IPS-18a (cell line): ENCODE data around the gene HTRA2.

Source experiments
- H3K27ac ChIP-seq: one replicate; pipeline ENCODE4 v1.5.1; 2013; ENCODE audit warnings: low read length
- H3K27me3 ChIP-seq: one replicate; pipeline ENCODE4 v1.6.1; 2013; ENCODE audit warnings: mild to moderate bottlenecking, low read length; ENCODE audit not compliant: control insufficient read depth, insufficient read depth
- H3K36me3 ChIP-seq: one replicate; pipeline ENCODE4 v1.6.1; 2013; ENCODE audit warnings: low read depth, low read length; ENCODE audit not compliant: control insufficient read depth
- H3K4me1 ChIP-seq: one replicate; pipeline ENCODE4 v1.6.1; 2013; ENCODE audit warnings: low read depth, low read length; ENCODE audit not compliant: control insufficient read depth
- H3K4me3 ChIP-seq: one replicate; pipeline ENCODE4 v1.5.1; 2013; ENCODE audit warnings: low read length
- H3K9ac ChIP-seq: one replicate; pipeline ENCODE4 v1.6.1; 2013; ENCODE audit warnings: mild to moderate bottlenecking, low read length, moderate library complexity
- H3K9me3 ChIP-seq: one replicate; pipeline ENCODE4 v1.6.1; 2013; ENCODE audit warnings: low read depth, low read length; ENCODE audit not compliant: control insufficient read depth

The HTRA2 gene

DNA sequence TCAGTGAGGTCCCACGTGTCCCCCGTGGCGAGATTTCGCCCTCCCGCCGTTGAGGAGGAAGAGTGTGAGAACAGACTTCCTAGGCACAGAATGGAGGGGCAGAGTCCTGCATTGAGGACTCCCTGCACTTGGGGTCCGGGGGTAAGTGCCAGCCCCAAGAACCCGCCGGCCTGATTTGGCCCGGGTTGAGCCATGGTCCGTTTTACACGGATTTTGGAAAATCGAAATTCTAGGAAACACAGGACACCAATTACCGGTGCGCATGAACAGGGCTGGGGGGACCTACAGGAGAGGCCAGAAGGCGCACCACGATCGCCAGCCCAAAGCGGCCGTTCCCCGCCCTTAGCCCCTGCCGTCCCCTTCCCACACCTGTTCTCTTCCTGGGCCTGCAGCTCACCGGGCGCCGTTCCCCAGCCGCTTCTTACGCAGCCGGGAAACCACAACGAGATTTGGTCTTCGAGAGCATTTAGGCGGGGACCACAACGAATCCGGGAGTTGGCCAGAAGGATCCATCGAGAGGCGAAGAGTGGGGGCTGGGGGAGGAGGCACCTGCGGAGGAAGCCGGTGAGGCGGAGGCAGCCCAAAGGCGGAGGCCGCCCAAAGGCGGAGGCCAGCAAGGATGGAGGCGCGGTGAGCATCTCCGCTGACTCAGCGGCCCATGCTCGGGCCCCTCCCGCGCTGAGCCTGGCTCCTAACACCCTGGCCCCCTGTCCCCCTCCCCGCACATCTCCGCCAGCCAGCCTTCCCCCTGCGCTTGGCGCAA, 15.9 kb upstream of the HTRA2 start:
- Histone ChIP-seq H3K9ac (no peak overlapping the region), H3K36me3 (no peaks in the 10 kb centered on the region), H3K9me3 (no peaks in the 10 kb centered on the region), H3K27ac (no peak overlapping the region), H3K4me1 (peaks cover under 1% of the 10 kb centered on the region), H3K4me3 (peak overlapping the region; percentile 37), H3K27me3 (peaks cover 100% of the 10 kb centered on the region)

DNA sequence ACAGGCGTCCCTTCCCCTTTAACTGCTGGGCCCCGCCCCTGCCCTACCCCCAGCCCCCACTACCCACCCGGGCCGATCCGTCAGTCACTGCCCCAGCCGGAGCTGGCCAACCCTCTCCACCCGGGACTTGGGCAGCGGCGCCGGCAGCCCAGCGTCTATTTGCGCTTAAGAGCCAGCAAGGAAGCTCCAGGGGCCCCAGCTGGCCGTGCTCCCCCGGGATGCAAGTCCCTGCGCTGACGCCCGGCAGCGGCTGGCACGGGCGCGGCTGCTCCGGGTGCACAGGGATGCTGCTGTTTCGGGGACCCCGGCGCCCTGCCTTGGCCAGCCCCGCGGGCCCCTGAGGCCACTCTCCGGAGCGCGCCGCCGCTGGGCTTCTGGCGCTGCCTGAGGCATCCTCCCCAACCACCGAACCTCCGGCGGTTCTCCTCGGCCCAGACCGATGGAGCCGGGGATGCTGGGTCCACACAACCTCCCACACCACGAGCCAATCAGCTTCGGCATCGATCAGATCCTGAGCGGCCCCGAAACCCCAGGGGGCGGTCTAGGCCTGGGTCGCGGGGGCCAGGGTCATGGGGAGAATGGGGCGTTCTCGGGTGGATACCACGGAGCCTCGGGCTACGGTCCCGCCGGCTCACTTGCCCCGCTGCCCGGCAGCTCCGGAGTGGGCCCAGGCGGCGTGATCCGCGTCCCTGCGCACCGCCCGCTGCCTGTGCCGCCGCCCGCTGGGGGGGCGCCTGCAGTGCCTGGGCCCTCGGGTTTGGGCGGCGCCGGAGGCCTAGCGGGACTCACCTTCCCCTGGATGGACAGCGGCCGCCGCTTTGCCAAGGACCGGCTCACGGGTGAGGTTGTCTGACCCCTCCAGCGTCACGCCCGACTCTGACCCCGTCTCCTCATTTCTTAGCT, 15.1 kb upstream of the HTRA2 start, which contains the start of gene TLX2:
Gene TLX2, plus strand, starts transcription at position 83 of the 903 bp plus-strand sequence. Its CDS starts 357 bp downstream, at position 440.
- Histone ChIP-seq H3K9me3 (no peaks in the 10 kb centered on the region), H3K27me3 (peaks cover 100% of the 10 kb centered on the region), H3K4me1 (no peaks in the 10 kb centered on the region), H3K36me3 (no peaks in the 10 kb centered on the region), H3K27ac (no peak within 1 kb of the TSS), H3K9ac (no peak within 1 kb of the TSS), H3K4me3 (peak within 1 kb of the TSS; percentile 37)

DNA sequence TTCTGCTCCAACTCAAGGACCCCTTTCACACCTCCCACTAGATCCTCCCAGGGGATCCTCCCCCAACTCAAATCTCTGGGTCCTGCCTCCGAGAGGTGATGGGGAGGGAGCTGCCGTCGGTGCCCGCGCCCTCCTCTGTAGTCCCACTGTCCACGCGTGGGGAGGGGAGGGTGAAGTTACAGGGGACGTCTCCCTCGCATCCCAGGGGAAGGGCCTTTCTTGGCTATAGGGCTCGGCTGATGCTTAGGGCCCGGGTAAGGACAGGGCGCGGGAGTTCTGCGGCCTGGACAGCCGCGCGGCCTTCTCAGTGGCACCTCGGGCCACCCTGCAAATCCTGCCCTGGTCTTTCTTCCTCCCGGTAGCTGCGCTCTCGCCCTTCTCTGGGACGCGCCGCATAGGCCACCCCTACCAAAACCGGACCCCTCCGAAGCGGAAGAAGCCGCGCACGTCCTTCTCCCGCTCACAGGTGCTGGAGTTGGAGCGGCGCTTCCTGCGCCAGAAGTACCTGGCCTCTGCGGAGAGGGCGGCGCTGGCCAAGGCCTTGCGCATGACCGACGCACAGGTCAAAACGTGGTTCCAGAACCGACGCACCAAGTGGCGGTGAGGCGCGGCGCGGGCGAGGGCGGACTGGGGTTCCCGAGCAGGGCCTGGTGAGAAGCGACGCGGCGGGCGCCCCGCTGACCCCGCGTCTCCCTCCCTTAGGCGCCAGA, 14.3 kb upstream of the HTRA2 start:
- Histone ChIP-seq H3K9me3 (no peaks in the 10 kb centered on the region), H3K27ac (no peak overlapping the region), H3K27me3 (peaks cover 100% of the 10 kb centered on the region), H3K4me1 (no peaks in the 10 kb centered on the region), H3K9ac (no peak overlapping the region), H3K4me3 (peak overlapping the region; percentile 32), H3K36me3 (no peaks in the 10 kb centered on the region)

DNA sequence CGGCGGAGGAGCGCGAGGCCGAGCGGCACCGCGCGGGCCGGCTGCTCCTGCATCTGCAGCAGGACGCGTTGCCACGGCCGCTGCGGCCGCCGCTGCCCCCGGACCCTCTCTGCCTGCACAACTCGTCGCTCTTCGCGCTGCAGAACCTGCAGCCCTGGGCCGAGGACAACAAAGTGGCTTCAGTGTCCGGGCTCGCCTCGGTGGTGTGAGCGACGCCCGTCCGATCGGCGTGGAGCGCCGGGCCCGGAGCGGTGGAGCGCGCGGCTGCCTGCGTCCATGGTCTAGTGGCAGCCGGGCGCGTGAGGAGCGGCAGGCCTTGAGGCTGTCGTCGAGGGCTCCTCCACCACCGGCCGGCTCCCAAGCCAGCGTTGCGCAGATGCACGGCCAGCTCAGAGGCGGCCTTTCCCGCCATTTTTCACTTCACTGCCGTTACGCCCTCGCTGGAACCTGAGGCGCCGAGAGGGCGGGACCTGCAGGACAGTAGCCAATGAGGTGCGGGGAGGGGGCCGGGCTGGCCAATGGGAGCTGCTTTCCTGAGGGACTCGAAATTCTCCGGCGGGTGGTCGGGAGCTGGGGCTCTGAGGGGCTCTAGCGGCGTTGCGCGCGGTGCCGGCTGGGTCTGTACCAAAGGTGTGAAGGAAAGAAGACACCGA, 13.6 kb upstream of the HTRA2 start:
- Histone ChIP-seq H3K4me3 (peak overlapping the region; percentile 32), H3K9me3 (no peaks in the 10 kb centered on the region), H3K27ac (no peak overlapping the region), H3K9ac (no peak overlapping the region), H3K27me3 (peaks cover 100% of the 10 kb centered on the region), H3K36me3 (no peaks in the 10 kb centered on the region), H3K4me1 (no peaks in the 10 kb centered on the region)

DNA sequence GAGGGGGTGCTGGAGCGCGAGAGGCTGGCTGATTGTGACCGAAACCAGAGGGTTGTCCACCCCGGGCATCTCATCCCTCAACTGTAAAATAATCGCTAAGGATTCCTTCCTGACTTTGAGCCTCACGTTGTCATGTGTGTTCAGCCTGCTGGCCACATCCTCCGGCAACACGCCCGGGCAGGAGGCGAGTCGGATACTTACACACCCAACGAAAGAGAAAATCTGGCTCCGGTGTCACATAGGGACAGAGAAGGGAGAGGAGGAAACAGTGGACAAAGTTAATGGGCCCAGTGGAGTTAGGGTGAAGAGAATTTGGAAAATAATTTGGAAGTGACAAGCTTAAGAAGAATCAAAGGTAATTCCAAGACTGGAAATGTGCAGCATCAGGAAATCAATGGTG, 13.1 kb upstream of the HTRA2 start:
- no peaks in the 10 kb centered on the region for H3K9me3 ChIP-seq
- H3K27me3 ChIP-seq = peaks cover 100% of the 10 kb centered on the region
- H3K4me1 ChIP-seq = no peaks in the 10 kb centered on the region
- H3K36me3 ChIP-seq = no peaks in the 10 kb centered on the region
- no peak overlapping the region for H3K4me3 ChIP-seq
- no peak overlapping the region for H3K9ac ChIP-seq
- no peak overlapping the region for H3K27ac ChIP-seq

DNA sequence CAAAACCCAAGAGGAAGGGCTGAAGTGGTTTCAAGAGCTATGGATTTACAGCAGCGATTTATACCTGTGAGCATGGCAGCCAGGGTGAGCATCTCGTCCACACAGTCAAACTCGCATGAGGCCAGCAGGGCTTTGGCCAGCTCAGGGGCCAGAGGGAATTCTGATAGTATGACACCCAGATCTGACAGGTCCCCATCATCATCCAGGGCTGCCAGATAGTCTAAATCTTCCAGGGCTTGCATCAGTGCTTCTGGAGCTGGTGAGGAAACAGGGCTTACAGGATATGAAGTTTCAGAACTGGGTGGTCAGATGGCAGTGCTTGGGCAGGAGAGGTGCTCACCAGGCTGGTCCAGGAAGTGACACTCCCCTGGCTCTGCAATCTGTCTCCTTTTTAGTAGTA, 7.2 kb upstream of the HTRA2 start:
- Histone ChIP-seq H3K27ac (no peak overlapping the region), H3K4me3 (no peak overlapping the region), H3K27me3 (peaks cover 61% of the 10 kb centered on the region), H3K4me1 (no peaks in the 10 kb centered on the region), H3K9ac (no peak overlapping the region), H3K9me3 (no peaks in the 10 kb centered on the region), H3K36me3 (peaks cover 13% of the 10 kb centered on the region)

DNA sequence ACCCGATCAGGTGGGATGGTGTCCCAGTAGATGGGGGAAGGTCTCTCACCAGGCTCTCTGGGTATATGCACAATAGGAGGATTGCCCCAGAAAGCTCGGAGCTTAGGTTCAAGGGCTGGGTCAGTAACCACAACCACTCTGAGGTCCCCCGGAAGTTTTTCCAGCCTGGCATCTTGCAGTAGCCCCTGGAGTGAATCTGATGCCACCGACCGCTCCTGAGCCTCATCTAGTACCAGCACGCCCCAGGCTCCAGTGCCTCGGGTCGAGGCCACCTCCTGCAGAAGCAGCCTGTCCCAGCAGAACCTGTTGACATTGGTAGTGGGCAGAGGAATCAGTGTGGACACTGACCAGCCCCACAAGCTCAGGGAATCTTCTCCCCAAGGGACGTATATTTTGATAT, 5.7 kb upstream of the HTRA2 start:
- no peak overlapping the region for H3K4me3 ChIP-seq
- H3K9me3 ChIP-seq = no peaks in the 10 kb centered on the region
- no peak overlapping the region for H3K27ac ChIP-seq
- H3K27me3 ChIP-seq = peaks cover 47% of the 10 kb centered on the region
- no peak overlapping the region for H3K9ac ChIP-seq
- peaks cover 14% of the 10 kb centered on the region for H3K36me3 ChIP-seq
- H3K4me1 ChIP-seq = no peaks in the 10 kb centered on the region

DNA sequence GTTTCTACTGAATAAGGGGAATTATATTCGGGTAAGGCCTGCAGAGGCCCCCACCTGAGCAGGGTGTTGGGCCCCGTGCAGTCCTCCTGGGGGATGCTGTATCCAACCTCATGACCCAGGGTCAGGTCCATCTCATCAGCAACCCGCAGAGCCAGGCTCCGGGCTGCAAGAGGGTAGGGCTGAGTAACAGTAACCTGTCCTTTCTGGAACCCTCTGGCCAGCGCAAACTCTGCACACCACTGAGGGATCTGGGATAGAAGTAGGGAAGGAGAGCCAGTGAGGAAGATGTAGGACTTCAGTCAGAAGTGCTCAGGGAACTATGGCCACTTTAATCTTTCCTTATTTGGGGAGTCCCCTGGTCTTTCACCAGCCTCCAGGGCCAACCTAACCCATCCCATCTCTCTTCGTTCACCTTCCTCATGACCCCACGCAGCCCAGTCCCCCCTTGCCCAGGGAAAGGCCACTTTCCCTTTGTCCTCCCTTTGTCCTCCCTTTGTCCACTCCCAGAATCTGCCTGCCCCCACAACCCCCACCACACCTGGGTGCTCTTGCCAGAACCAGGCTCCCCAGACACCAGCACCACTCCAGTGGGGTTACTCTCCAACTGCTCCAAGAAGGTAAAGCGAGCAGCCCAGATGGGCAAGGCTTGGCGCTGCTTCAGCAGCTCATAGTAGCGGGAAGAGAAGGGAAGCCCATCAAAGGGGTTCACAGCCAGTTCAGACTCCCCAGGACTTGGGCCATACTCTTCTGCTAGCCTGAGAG, 4.6 kb upstream of the HTRA2 start:
- peaks cover 14% of the 10 kb centered on the region for H3K36me3 ChIP-seq
- H3K9ac ChIP-seq = no peak overlapping the region
- H3K9me3 ChIP-seq = no peaks in the 10 kb centered on the region
- H3K27me3 ChIP-seq = peaks cover 35% of the 10 kb centered on the region
- no peaks in the 10 kb centered on the region for H3K4me1 ChIP-seq
- H3K4me3 ChIP-seq = no peak overlapping the region
- H3K27ac ChIP-seq = no peak overlapping the region

DNA sequence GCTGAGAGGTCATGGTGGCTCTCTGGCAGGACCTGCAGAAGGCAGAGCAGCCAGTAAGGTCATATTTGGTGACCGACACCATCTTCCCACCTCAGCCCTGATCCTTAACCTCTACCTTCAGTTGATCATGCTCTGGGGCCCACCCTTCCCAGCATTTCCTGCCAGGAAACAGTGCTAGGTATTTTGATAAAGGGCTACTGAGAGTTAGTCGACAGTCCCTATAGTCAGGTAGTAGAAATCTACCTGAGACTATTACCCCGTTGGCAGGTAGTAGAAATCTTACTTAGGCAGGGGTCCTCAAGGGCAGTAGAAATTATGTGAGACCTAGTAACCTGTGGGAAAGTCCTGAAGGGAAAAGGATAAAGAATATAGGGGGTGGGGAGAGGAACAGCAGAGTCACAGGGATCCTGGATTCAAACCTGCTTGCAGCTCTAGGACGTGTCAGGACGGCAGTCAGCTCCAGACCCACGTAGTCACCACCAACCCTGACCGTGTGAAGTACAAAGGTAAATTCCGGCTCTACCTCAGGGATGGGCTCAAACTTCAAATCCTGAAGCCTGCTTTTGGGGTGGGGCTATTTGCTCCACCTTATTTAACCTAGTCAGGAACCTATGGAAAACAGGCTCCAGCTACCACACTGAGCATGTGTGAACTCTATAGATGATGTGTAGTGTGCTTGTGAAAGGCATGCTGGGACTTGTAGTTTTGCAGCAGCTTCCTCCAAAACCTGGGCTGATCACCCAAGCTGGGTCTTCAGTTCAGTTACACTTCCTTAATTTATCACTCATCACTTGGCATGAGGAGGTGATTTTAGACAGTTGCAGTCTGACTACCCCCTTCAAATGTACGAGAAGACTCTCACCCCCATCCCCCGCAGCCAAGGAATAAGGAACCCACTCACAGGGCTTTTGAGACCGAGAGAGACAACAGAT, 3.8 kb upstream of the HTRA2 start, which contains the start of gene DQX1:
Gene DQX1, minus strand, starts transcription at position 515 of the 932 bp plus-strand sequence. Its CDS starts 502 bp downstream, at position 13.
- H3K27ac ChIP-seq = no peak within 1 kb of the TSS
- no peaks in the 10 kb centered on the region for H3K4me1 ChIP-seq
- H3K36me3 ChIP-seq = peaks cover 14% of the 10 kb centered on the region
- no peak within 1 kb of the TSS for H3K4me3 ChIP-seq
- H3K9ac ChIP-seq = no peak within 1 kb of the TSS
- H3K27me3 ChIP-seq = peaks cover 27% of the 10 kb centered on the region
- no peaks in the 10 kb centered on the region for H3K9me3 ChIP-seq
